ENCODE measurements around the gene TRMT10B. TPM values are rescaled to one million over a fixed set of nuclear protein-coding genes. Genes with fewer than 3 reads are reported as not detected.

Gene TRMT10B
- total and polyA plus RNA-seq, 2 donors (not counting 1 experiment from before 2014, with no cell fraction given) = 5.6 to 7.5 TPM

DNA sequence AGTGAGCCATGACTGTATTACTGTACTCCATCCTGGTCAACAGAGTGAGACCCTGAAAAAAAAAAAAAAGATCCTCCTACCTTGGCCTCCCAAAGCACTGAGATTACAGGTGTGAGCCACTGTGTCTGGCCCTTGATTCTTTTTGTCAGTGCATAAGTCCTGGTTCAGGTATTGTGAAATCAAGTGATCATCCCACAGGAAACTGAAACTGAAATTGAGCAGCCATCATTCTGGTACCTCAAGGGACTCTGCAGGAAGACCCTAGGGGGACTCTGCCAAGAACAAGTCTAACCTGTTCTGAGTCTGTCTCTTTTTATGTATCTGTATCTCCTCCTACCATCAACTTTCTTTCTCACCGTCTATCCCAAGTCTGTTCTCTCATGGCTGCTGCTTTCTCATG is 45.1 kb downstream of the TRMT10B start:
- Histone ChIP-seq H3K4me3 (replicated peaks in 1 of 4; ENCODE audit: control extremely low read depth in 1 of 4, insufficient read depth in 1 of 4, low read depth in 3 of 4, low read length in 4 of 4) (no peak overlapping the region), H3K27me3 (ENCODE audit: control insufficient read depth, insufficient read depth, low read length) (no peaks in the 10 kb centered on the region), H3K79me2 (ENCODE audit: control insufficient read depth, insufficient read depth, low read length) (peaks cover 29% of the 10 kb centered on the region), H3K9ac (ENCODE audit: insufficient read depth, low read length) (no peak overlapping the region), H3K27ac (ENCODE audit: insufficient read depth, low read length) (no peak overlapping the region), H3K36me3 (ENCODE audit: control insufficient read depth, insufficient read depth, low read length) (no peaks in the 10 kb centered on the region), H3K4me2 (ENCODE audit: extremely low read depth, insufficient read depth, low read length) (no peak overlapping the region), H3K4me1 (ENCODE audit: control insufficient read depth, extremely low read depth, insufficient read depth, low read length) (no peaks in the 10 kb centered on the region), H4K20me1 (ENCODE audit: control insufficient read depth, extremely low read depth, insufficient read depth, low read length) (peaks cover 1% of the 10 kb centered on the region), H2AFZ (ENCODE audit: low read length) (no peak overlapping the region), H3K9me3 (ENCODE audit: control insufficient read depth, insufficient read depth, low read depth, low read length) (no peaks in the 10 kb centered on the region)
- no peak for DNase-seq (ENCODE audit: low read depth in 2 of 2)
- no peak for TF ChIP-seq EZH2 (IDR thresholded peaks at IDR 0.05; ENCODE audit: low read length, missing control alignments)

- peak within 1 kb of the TSS; percentile 87 to 98 (median 90) for H3K4me3 ChIP-seq (replicated peaks in 1 of 4; ENCODE audit: control extremely low read depth in 1 of 4, insufficient read depth in 1 of 4, low read depth in 3 of 4, low read length in 4 of 4)
- no peaks in the 10 kb centered on the region for H3K4me1 ChIP-seq (ENCODE audit: control insufficient read depth, extremely low read depth, insufficient read depth, low read length)
- TF ChIP-seq CTCF (conservative IDR thresholded peaks at IDR 0.05 in 1 of 2, IDR thresholded peaks at IDR 0.05 in 1 of 2; ENCODE audit: low read depth in 1 of 2, low read length in 2 of 2) (no peak), EZH2 (IDR thresholded peaks at IDR 0.05; ENCODE audit: low read length, missing control alignments) (no peak)
- H3K36me3 ChIP-seq (ENCODE audit: control insufficient read depth, insufficient read depth, low read length) = no peaks in the 10 kb centered on the region
- H4K20me1 ChIP-seq (ENCODE audit: control insufficient read depth, extremely low read depth, insufficient read depth, low read length) = peaks cover 2% of the 10 kb centered on the region
- H3K4me2 ChIP-seq (ENCODE audit: extremely low read depth, insufficient read depth, low read length) = peak within 1 kb of the TSS; percentile 95
- no peaks in the 10 kb centered on the region for H3K27me3 ChIP-seq (ENCODE audit: control insufficient read depth, insufficient read depth, low read length)
- H2AFZ ChIP-seq (ENCODE audit: low read length) = peak within 1 kb of the TSS; percentile 100
- peaks cover 42% of the 10 kb centered on the region for H3K79me2 ChIP-seq (ENCODE audit: control insufficient read depth, insufficient read depth, low read length)
- DNase-seq (ENCODE audit: low read depth in 2 of 2) = peak; percentile 84 to 86
- H3K9ac ChIP-seq (ENCODE audit: insufficient read depth, low read length) = peak within 1 kb of the TSS; percentile 85
- H3K9me3 ChIP-seq (ENCODE audit: control insufficient read depth, insufficient read depth, low read depth, low read length) = no peaks in the 10 kb centered on the region
- peak within 1 kb of the TSS; percentile 86 for H3K27ac ChIP-seq (ENCODE audit: insufficient read depth, low read length)
Observed at GRCh38 chr9:37800631-37801286, 47.2 kb downstream of the TRMT10B start, which contains the start of gene DCAF10. Gene DCAF10, plus strand, starts transcription at chr9:37800797. Its CDS starts 70 bp downstream, at chr9:37800867.

GRCh38 chr9:37801287-37801850 is 47.8 kb downstream of the TRMT10B start:
- Histone ChIP-seq H4K20me1 (ENCODE audit: control insufficient read depth, extremely low read depth, insufficient read depth, low read length) (peaks cover 2% of the 10 kb centered on the region), H3K4me2 (ENCODE audit: extremely low read depth, insufficient read depth, low read length) (peak overlapping the region; percentile 95), H3K9ac (ENCODE audit: insufficient read depth, low read length) (peak overlapping the region; percentile 85), H3K27me3 (ENCODE audit: control insufficient read depth, insufficient read depth, low read length) (no peaks in the 10 kb centered on the region), H2AFZ (ENCODE audit: low read length) (no peak overlapping the region), H3K27ac (ENCODE audit: insufficient read depth, low read length) (peak overlapping the region; percentile 86), H3K4me1 (ENCODE audit: control insufficient read depth, extremely low read depth, insufficient read depth, low read length) (no peaks in the 10 kb centered on the region), H3K4me3 (replicated peaks in 1 of 4; ENCODE audit: control extremely low read depth in 1 of 4, insufficient read depth in 1 of 4, low read depth in 3 of 4, low read length in 4 of 4) (peak overlapping the region; percentile 87 to 98 (median 90)), H3K36me3 (ENCODE audit: control insufficient read depth, insufficient read depth, low read length) (no peaks in the 10 kb centered on the region), H3K79me2 (ENCODE audit: control insufficient read depth, insufficient read depth, low read length) (peaks cover 48% of the 10 kb centered on the region), H3K9me3 (ENCODE audit: control insufficient read depth, insufficient read depth, low read depth, low read length) (no peaks in the 10 kb centered on the region)
- peak; percentile 24 to 38 for DNase-seq (ENCODE audit: low read depth in 2 of 2)
- TF ChIP-seq EZH2 (IDR thresholded peaks at IDR 0.05; ENCODE audit: low read length, missing control alignments) (no peak), CTCF (conservative IDR thresholded peaks at IDR 0.05 in 1 of 2, IDR thresholded peaks at IDR 0.05 in 1 of 2; ENCODE audit: low read depth in 1 of 2, low read length in 2 of 2) (no peak)

Data from fibroblast of lung (primary cell).